T1000 (cell line): Measurements from ENCODE around the gene TRIO.

Source experiments
- DNase-seq: peaks from one replicate; lab custom pipeline; 2025; ENCODE audit warnings: mixed read lengths; lab: John Stamatoyannopoulos, UW

TRIO gene

GRCh38 chr5:14209222-14209822 is 66.2 kb downstream of the TRIO start:
- no peak for DNase-seq

- no peak for DNase-seq
Observed at GRCh38 chr5:14209836-14210235, 66.7 kb downstream of the TRIO start.

- DNase-seq: no peak
Observed at GRCh38 chr5:14210729-14211128, 67.6 kb downstream of the TRIO start.

- no peak for DNase-seq
Observed at GRCh38 chr5:14211818-14212803, 69.0 kb downstream of the TRIO start.

GRCh38 chr5:14212838-14213237 is 69.7 kb downstream of the TRIO start:
- DNase-seq: no peak

GRCh38 chr5:14213253-14213652 is 70.1 kb downstream of the TRIO start:
- no peak for DNase-seq

- DNase-seq: no peak
Observed at GRCh38 chr5:14213813-14214585, 70.9 kb downstream of the TRIO start.

- no peak for DNase-seq
Observed at GRCh38 chr5:14215901-14216300, 72.8 kb downstream of the TRIO start.

GRCh38 chr5:14216372-14216771 is 73.2 kb downstream of the TRIO start:
- no peak for DNase-seq

- DNase-seq: no peak
Observed at GRCh38 chr5:14216902-14217301, 73.8 kb downstream of the TRIO start.

- DNase-seq: no peak
Observed at GRCh38 chr5:14217587-14217986, 74.4 kb downstream of the TRIO start.

GRCh38 chr5:14218011-14218410 is 74.9 kb downstream of the TRIO start:
- DNase-seq: no peak

GRCh38 chr5:14218480-14218879 is 75.3 kb downstream of the TRIO start:
- DNase-seq: no peak

- DNase-seq: no peak
Observed at GRCh38 chr5:14218897-14219573, 75.9 kb downstream of the TRIO start.

- DNase-seq: no peak
Observed at GRCh38 chr5:14219800-14220512, 76.8 kb downstream of the TRIO start.

- no peak for DNase-seq
Observed at GRCh38 chr5:14220642-14221041, 77.5 kb downstream of the TRIO start.

GRCh38 chr5:14221732-14222131 is 78.6 kb downstream of the TRIO start:
- no peak for DNase-seq

GRCh38 chr5:14222206-14222605 is 79.1 kb downstream of the TRIO start:
- DNase-seq: no peak

- no peak for DNase-seq
Observed at GRCh38 chr5:14223372-14223771, 80.2 kb downstream of the TRIO start.

GRCh38 chr5:14225173-14225834 is 82.2 kb downstream of the TRIO start:
- DNase-seq: no peak

- DNase-seq: no peak
Observed at GRCh38 chr5:14226149-14226548, 83.0 kb downstream of the TRIO start.
